Nephron (organoid): ENCODE results near the gene CFAP54.

ENCODE experiments used
- H3K27ac Mint-ChIP-seq, 3 experiments: 2 replicates each; pipeline ENCODE4 v1.8.0; 2020; ENCODE audit warnings: mixed read lengths in 3 of 3, mild to moderate bottlenecking in 2 of 3, moderate library complexity in 1 of 3
- H3K27me3 Mint-ChIP-seq: 2 replicates; pipeline ENCODE4 v1.8.0; 2021; ENCODE audit warnings: low read depth, mild to moderate bottlenecking, moderate library complexity, mixed read lengths
- H3K36me3 Mint-ChIP-seq: 2 replicates; pipeline ENCODE4 v1.8.0; 2020; ENCODE audit warnings: low read depth, mixed read lengths
- H3K4me1 Mint-ChIP-seq: 2 replicates; pipeline ENCODE4 v1.8.0; 2020; ENCODE audit warnings: mixed read lengths
- H3K4me3 Mint-ChIP-seq, 3 experiments: 2 replicates each; pipeline ENCODE4 v1.8.0; 2020; ENCODE audit warnings: mild to moderate bottlenecking in 3 of 3, mixed read lengths in 3 of 3, moderate library complexity in 2 of 3
- H3K9me3 Mint-ChIP-seq: 2 replicates; pipeline ENCODE4 v1.8.0; 2020; ENCODE audit warnings: mixed read lengths
- CTCF ChIP-seq, 3 experiments: fragments of 200-600 bp; sonication (generic); IDR thresholded peaks; one replicate each; pipeline ENCODE4 v1.5.0; 2021; ENCODE audit warnings: antibody characterized with exemption in 3 of 3; ENCODE audit not compliant: unreplicated experiment in 3 of 3

Gene CFAP54

GRCh38 chr12:96780330-96780729 lies 291.0 kb downstream of the CFAP54 start:
- Mint-ChIP-seq H3K4me1 (no peaks in the 10 kb centered on the region), H3K27me3 (peaks cover 4% of the 10 kb centered on the region), H3K4me3 (no peak overlapping the region), H3K36me3 (no peaks in the 10 kb centered on the region), H3K9me3 (no peaks in the 10 kb centered on the region), H3K27ac (peak overlapping the region in 1 of 3 experiments; percentile 44)
- no peak for TF ChIP-seq CTCF (IDR thresholded peaks at IDR 0.05; ENCODE audit: unreplicated experiment in 3 of 3)

GRCh38 chr12:96786791-96787190 lies 297.4 kb downstream of the CFAP54 start:
- Mint-ChIP-seq H3K4me3 (no peak overlapping the region), H3K36me3 (no peaks in the 10 kb centered on the region), H3K4me1 (no peaks in the 10 kb centered on the region), H3K27ac (no peak overlapping the region), H3K27me3 (peaks cover 4% of the 10 kb centered on the region), H3K9me3 (no peaks in the 10 kb centered on the region)
- no peak for TF ChIP-seq CTCF (IDR thresholded peaks at IDR 0.05; ENCODE audit: unreplicated experiment in 3 of 3)

- H3K4me1 Mint-ChIP-seq = no peaks in the 10 kb centered on the region
- no peak overlapping the region for H3K27ac Mint-ChIP-seq
- no peak for TF ChIP-seq CTCF (IDR thresholded peaks at IDR 0.05; ENCODE audit: unreplicated experiment in 3 of 3)
- no peak overlapping the region for H3K4me3 Mint-ChIP-seq
- H3K36me3 Mint-ChIP-seq = peaks cover 4% of the 10 kb centered on the region
- no peaks in the 10 kb centered on the region for H3K27me3 Mint-ChIP-seq
- H3K9me3 Mint-ChIP-seq = peaks cover 16% of the 10 kb centered on the region
These were observed 314.6 kb downstream of the CFAP54 start for GRCh38 chr12:96803969-96804368.

- TF ChIP-seq CTCF (IDR thresholded peaks at IDR 0.05; ENCODE audit: unreplicated experiment in 3 of 3) = no peak
- Mint-ChIP-seq H3K36me3 (peaks cover 4% of the 10 kb centered on the region), H3K4me1 (no peaks in the 10 kb centered on the region), H3K27ac (no peak overlapping the region), H3K4me3 (no peak overlapping the region), H3K27me3 (no peaks in the 10 kb centered on the region), H3K9me3 (peaks cover 19% of the 10 kb centered on the region)
These were observed 316.9 kb downstream of the CFAP54 start for GRCh38 chr12:96806272-96806671.

GRCh38 chr12:96807741-96808140 lies 318.4 kb downstream of the CFAP54 start:
- H3K27ac Mint-ChIP-seq = no peak overlapping the region
- no peak for TF ChIP-seq CTCF (IDR thresholded peaks at IDR 0.05; ENCODE audit: unreplicated experiment in 3 of 3)
- H3K4me1 Mint-ChIP-seq = no peaks in the 10 kb centered on the region
- H3K9me3 Mint-ChIP-seq = peaks cover 19% of the 10 kb centered on the region
- no peaks in the 10 kb centered on the region for H3K27me3 Mint-ChIP-seq
- H3K36me3 Mint-ChIP-seq = peaks cover 4% of the 10 kb centered on the region
- no peak overlapping the region for H3K4me3 Mint-ChIP-seq

GRCh38 chr12:96808587-96808986 lies 319.2 kb downstream of the CFAP54 start:
- Mint-ChIP-seq H3K4me3 (no peak overlapping the region), H3K27me3 (no peaks in the 10 kb centered on the region), H3K36me3 (peaks cover 4% of the 10 kb centered on the region), H3K9me3 (peaks cover 13% of the 10 kb centered on the region), H3K4me1 (no peaks in the 10 kb centered on the region), H3K27ac (no peak overlapping the region)
- no peak for TF ChIP-seq CTCF (IDR thresholded peaks at IDR 0.05; ENCODE audit: unreplicated experiment in 3 of 3)
